NCI-H128 (cell line): ENCODE data around the gene RABGAP1L.
"Not testable (repeated sequence)": the region's sequence is repeated elsewhere in the genome, so short reads cannot be mapped to it uniquely, and the experiment has no call there.

Source experiments
- DNase-seq: peaks from one replicate; lab custom pipeline; 2025; ENCODE audit not compliant: unreplicated experiment; lab: John Stamatoyannopoulos, UW

RABGAP1L gene

GRCh38 chr1:174550296-174550695 lies 391.0 kb downstream of the RABGAP1L start:
- DNase-seq: no peak

- DNase-seq: no peak
Measured at GRCh38 chr1:174556392-174556791, 397.1 kb downstream of the RABGAP1L start.

GRCh38 chr1:174568551-174568950 lies 409.2 kb downstream of the RABGAP1L start:
- no peak for DNase-seq

- DNase-seq: no peak
Measured at GRCh38 chr1:174569240-174569639, 409.9 kb downstream of the RABGAP1L start.

GRCh38 chr1:174572771-174573170 lies 413.5 kb downstream of the RABGAP1L start:
- no peak for DNase-seq

- not testable (repeated sequence) for DNase-seq
Measured at GRCh38 chr1:174576120-174576519, 416.8 kb downstream of the RABGAP1L start.

GRCh38 chr1:174577681-174578080 lies 418.4 kb downstream of the RABGAP1L start:
- DNase-seq: no peak

- no peak for DNase-seq
Measured at GRCh38 chr1:174580801-174581200, 421.5 kb downstream of the RABGAP1L start.

- no peak for DNase-seq
Measured at GRCh38 chr1:174583316-174583715, 424.0 kb downstream of the RABGAP1L start.

- no peak for DNase-seq
Measured at GRCh38 chr1:174584071-174584470, 424.8 kb downstream of the RABGAP1L start.

- not testable (repeated sequence) for DNase-seq
Measured at GRCh38 chr1:174588618-174589017, 429.3 kb downstream of the RABGAP1L start.

GRCh38 chr1:174605198-174605597 lies 445.9 kb downstream of the RABGAP1L start:
- no peak for DNase-seq

- no peak for DNase-seq
Measured at GRCh38 chr1:174606471-174606870, 447.2 kb downstream of the RABGAP1L start.

- DNase-seq: not testable (repeated sequence)
Measured at GRCh38 chr1:174617905-174618304, 458.6 kb downstream of the RABGAP1L start.

- no peak for DNase-seq
Measured at GRCh38 chr1:174623324-174624035, 464.2 kb downstream of the RABGAP1L start.

GRCh38 chr1:174626031-174627025 lies 467.0 kb downstream of the RABGAP1L start:
- no peak for DNase-seq

- DNase-seq: no peak
Measured at GRCh38 chr1:174637487-174637886, 478.2 kb downstream of the RABGAP1L start.

GRCh38 chr1:174639461-174639860 lies 480.1 kb downstream of the RABGAP1L start:
- no peak for DNase-seq

GRCh38 chr1:174640783-174641182 lies 481.5 kb downstream of the RABGAP1L start:
- no peak for DNase-seq

- no peak for DNase-seq
Measured at GRCh38 chr1:174642393-174642792, 483.1 kb downstream of the RABGAP1L start.

- DNase-seq: no peak
Measured at GRCh38 chr1:174643206-174643605, 483.9 kb downstream of the RABGAP1L start.

- not testable (repeated sequence) for DNase-seq
Measured at GRCh38 chr1:174649572-174649971, 490.3 kb downstream of the RABGAP1L start.
